ENCODE measurements around the gene PICK1.

DNA sequence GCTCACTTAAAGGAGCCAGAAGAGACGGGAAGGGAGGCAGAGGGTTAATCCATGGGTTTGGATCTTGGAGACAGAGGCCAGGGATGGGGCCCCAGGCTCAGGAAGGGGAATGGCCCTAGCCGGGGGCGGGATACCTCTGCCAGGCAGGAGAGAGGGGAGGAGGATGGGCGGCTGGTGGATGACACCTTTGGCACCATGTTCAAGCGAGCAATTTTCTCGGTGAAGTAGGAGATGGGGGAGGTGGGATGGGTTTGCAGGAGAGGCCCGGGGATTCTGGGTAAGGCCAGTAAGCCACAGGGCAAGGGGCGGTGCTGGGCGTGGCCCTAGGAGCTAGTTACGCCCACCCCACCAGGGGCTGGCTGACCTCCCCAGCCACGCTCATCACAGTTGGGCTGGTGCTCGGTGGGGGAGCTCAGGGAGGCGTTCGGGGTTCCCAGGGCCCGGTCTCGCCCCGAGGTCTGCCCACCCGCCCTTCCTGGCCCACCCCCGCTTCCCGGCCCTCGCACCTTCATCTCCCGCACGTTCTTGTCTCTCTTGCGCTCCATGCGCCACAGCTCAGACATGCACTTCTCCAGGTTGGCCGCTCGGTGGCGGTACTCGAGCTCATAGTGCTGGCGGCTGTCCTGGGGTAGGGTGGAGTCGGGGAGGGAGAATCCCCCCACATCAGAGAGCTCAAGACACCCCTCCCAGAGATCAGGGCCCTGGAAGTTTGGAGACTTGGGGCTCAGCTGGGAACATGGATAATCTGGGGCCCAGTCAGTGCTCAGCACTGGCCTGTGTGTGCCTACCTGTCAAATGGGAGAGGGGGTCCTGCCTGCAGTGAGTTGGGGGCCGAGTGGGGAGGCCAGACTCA is 40.6 kb downstream of the PICK1 start:
- TF ChIP-seq POLR2A (IDR thresholded peaks at IDR 0.05; ENCODE audit: low read depth, low read length) (no peak), POLR2AphosphoS5 (IDR thresholded peaks at IDR 0.05; ENCODE audit: low read depth, low read length) (no peak), SPI1 (IDR thresholded peaks at IDR 0.05; ENCODE audit: low read depth, low read length) (no peak), TAF1 (IDR thresholded peaks at IDR 0.05; ENCODE audit: low read depth, low read length) (no peak), POU2F2 (IDR thresholded peaks at IDR 0.05; ENCODE audit: low read depth, low read length) (no peak), PAX5 (IDR thresholded peaks at IDR 0.05; ENCODE audit: insufficient read depth, low read length, severe bottlenecking) (no peak)
